H1 (cell line): Measurements from ENCODE around the gene ERMN.

Source experiments
- CTCF ChIP-seq, 3 experiments: IDR thresholded peaks; 1 replicate in 2 of 3; 2 replicates in 1 of 3; pipeline versions ENCODE4 v1.5.1 to v1.6.1; 2011; ENCODE audit warnings: low read length in 3 of 3, mild to moderate bottlenecking in 3 of 3, inconsistent platforms in 2 of 3, low read depth in 1 of 3, moderate library complexity in 1 of 3; ENCODE audit not compliant: insufficient read depth in 1 of 3; ENCODE audit errors: control extremely low read depth in 1 of 3
- EP300 ChIP-seq, 2 experiments: IDR thresholded peaks; 1 replicate in 1 of 2; 2 replicates in 1 of 2; pipeline ENCODE4 v1.6.1; 2011 to 2012; ENCODE audit warnings: low read depth in 2 of 2, low read length in 2 of 2, mild to moderate bottlenecking in 2 of 2, borderline replicate concordance in 1 of 2, inconsistent platforms in 1 of 2, moderate library complexity in 1 of 2
- USF2 ChIP-seq: IDR thresholded peaks from 2 replicates; pipeline ENCODE4 v1.6.1; 2011; ENCODE audit warnings: low read length, improper control_type of control experiment

- no peak for TF ChIP-seq CTCF (IDR thresholded peaks at IDR 0.05; ENCODE audit: control extremely low read depth in 1 of 3, insufficient read depth in 1 of 3, low read depth in 1 of 3, low read length in 3 of 3)
- TF ChIP-seq USF2, result no peak
- TF ChIP-seq EP300 (IDR thresholded peaks at IDR 0.05; ENCODE audit: borderline replicate concordance in 1 of 2, low read depth in 2 of 2, low read length in 2 of 2), result no peak
Measured at GRCh38 chr2:157312866-157313486, 12.6 kb downstream of the ERMN start.
